GM18499 (cell line): ENCODE results near the gene GFI1B.
"Not testable (repeated sequence)": the region's sequence is repeated elsewhere in the genome, so short reads cannot be mapped to it uniquely, and the experiment has no call there.

Experiments
- ATAC-seq: cut with Tn5 transposase; IDR thresholded peaks from one replicate; pipeline ENCODE4 v1.9.1; 2021; ENCODE audit warnings: moderate number of reproducible peaks; ENCODE audit not compliant: insufficient read depth, unreplicated experiment

The GFI1B gene

DNA sequence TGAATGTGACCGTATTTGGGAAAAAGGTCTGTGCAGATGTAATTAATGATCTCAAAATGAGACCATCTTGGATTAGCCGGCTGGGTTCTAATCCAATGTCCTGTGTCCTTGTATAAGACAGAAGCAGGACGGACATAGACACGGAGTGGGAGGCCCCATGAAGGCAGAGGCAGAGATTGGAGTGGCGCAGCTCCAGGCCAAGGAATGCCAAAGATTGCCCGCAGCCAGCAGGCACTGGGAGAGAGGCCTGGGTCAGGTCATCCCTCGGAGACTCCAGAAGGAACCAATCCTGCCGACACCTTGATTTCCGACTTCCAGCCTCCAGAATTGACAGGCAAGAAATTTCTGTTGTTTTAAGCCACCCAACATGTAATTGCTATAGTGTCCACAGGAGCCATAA lies 13.0 kb upstream of the GFI1B start:
- ATAC-seq: no peak

DNA sequence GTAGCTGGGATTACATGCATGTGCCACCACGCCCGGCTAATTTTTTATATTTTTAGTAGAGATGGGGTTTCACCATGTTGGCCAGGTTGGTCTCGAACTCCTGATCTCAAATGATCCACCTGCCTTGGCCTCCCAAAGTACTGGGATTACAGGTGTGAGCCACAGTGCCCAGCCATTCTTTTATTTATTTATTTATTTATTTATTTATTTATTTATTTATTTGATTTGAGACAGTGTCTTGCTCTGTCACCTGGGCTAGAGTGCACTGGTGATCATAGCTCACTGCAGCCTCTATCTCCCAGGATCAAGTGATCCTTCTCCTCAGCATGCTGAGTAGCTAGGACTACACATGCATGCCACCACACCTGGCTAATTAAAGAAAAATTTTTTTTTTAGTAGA lies 10.6 kb upstream of the GFI1B start:
- not testable (repeated sequence) for ATAC-seq

DNA sequence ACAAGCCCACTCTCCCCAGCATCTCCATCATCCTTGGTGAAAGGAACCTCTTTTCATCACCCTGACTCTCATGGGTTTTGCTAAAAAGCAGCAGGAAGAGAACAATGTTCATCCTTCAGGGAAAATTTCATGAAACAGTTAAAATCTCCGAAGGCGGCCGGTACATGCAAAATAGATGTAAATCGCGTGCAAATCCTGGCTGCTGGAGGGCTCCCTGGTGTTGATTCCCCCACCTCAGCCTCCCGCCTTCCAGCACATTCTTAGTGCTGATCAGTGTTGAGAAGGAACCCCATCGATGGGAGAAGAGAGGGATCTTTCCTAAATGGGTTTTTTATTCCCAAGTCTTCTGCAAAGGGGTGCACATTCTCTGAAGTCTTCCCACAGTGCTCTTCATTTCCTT lies 8.7 kb upstream of the GFI1B start:
- no peak for ATAC-seq

DNA sequence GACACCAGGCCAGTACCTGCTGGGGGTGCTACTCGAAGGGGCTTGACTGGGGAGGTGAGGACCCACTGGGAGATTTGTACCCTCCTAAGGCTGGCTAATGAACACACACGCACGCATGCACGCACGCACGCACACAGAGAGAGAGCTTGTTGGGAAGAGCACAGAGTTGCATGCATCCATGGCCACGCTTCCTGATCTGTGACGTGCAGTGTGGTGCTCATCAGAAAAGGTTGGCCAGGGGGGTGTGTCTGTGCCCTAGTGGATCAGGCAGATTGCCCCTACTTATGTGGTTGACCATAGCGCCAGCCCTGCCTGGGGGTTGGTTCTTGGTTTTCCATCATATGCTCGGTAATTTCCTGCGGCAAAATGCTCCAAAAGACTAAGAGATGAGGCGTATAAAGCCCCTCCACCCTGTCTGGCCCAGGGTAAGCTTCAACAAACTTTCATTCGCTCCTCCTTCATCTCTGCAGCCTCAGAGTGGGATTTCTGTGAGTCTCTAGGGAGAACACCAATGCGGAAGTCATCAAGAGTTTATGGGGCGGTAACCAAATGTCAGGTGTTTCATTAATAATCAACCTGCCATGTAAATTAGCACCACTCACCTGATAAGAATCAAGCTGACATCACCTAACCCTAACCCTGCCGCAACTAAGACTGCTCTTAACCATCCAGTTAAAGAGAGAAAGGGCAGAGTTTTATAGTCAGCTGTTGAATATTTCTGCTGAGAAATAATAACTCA lies 8.0 kb upstream of the GFI1B start:
- ATAC-seq: no peak

DNA sequence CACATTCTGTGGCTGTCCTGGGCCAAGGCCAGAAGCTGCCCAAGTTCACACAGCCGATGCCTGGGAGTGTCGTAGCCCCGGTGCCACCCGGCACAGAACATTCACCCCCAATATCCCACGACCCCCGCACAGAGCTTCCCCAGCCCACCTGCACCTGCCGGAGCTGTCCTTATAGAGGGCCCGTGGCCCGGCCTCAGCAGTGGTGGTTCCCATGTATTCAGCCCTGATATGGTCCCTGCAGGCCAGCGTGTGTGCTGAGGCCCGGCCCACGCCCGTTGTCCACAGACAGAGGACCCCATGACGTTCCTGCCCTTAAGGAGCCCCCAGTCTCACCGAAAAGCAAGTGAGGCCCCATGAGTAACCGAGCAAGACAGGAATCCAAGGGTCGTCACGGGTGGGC lies 5.3 kb upstream of the GFI1B start:
- no peak for ATAC-seq

DNA sequence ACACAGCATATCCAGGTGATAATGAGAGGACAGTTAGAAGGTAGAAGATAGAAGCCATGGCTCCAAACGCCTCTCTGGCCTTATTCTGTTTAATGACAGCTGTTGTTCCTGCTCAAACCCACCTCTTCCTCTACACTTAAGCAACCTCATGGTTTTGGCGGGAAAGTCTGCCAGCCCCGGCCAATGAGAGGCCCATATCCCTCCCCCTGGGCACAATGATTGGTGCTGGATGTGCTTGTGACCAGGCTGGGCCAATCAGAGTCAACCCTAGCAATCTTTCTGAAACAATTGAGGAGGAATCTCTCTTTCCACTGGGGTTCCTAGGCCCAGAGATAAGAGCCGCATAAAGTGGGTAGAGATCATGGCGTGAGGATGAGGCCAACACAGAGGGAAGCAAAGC lies 4.8 kb upstream of the GFI1B start:
- ATAC-seq: no peak

DNA sequence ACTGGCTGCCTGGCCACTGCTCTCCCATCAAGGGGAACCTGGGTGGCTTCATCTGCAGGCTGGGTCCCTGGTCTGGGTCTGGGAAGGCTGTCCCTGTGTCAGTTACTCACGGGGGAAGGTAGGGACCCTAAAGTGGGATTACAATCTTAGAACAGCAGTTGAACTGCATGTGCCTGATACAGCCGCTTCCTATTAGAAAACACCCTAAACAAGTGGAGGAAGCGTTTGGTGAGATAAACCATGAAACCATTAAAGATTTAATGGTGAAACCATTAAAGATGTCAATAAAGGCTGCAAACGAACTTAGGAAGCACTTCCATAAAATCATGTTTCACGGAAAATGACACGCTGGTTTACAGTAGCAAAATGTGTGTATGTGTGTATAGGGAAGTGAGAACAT lies 2.5 kb upstream of the GFI1B start:
- no peak for ATAC-seq

DNA sequence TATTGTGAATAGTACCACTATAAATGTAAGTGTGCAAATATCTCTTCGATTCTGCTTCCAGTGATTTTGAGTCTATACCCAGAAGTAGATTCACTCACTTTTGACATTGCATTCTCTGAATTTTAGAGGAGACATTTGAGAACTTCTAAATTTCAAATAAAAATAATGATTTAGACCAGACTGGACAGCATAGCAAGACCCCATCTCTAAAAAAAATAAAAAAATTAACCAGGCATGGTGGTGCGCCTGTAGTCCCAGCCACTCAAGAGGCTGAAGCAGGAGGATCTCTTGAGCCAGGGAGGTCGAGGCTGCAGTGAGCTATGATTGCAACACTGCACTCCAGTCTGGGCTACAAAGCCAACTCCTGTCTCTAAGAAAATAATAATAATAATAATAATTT lies 1.9 kb upstream of the GFI1B start:
- no peak for ATAC-seq

DNA sequence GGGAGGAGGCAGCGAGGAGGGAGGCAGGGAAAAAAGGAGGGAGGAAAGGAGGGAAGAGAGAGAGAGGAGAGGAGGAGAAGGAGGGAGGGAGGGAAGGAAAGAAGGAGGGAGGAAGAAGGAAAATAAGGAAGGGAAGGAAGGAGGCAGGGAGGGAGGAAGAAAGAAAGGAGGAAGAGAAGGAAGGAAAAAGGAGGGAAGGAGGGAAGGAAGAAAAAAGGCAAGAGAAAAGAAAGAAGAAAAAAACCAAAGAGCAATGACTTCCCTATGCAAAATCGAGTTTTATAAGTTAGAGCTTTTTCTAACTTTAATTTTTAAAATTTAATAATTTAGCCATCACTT lies 413 bp upstream of the GFI1B start:
- no peak for ATAC-seq

DNA sequence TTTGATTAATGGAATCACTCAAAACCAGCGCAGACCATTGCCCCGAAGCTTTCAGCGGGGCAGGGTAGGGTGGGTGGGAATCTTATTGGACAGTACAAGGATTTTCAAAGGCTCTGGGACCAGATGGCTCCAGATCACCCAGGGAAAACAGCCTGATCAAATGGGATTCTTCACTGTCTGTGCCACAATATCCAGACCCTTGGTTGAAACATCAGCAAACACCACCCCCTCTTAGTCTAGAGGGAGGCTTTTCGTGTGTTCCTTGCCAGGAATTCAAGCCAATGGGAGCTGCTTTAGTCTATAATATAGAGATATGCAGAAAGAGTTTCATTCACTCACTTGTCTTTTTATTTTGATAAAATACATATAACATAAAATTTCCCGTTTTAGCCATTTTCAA lies 1.7 kb downstream of the GFI1B start:
- no peak for ATAC-seq

DNA sequence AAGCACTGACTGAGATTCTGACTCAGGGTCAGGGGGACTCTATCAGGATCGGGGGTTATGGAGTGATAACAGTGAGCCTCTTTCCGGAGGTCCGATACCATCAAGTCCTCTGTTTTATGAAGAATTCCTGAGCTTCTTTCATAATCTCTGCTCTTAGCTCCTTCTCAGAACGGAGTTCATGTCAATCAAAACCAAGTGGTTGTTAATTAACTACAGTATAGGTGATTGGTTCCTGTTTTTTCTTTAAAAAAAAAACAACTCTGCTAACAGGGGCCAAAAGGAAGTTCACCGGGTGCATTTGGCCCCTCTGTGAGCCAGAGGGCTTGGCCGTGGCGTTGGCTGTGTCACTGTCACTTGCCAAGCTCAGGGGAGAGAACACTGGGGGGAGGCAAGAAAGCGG lies 4.0 kb downstream of the GFI1B start:
- ATAC-seq: no peak

DNA sequence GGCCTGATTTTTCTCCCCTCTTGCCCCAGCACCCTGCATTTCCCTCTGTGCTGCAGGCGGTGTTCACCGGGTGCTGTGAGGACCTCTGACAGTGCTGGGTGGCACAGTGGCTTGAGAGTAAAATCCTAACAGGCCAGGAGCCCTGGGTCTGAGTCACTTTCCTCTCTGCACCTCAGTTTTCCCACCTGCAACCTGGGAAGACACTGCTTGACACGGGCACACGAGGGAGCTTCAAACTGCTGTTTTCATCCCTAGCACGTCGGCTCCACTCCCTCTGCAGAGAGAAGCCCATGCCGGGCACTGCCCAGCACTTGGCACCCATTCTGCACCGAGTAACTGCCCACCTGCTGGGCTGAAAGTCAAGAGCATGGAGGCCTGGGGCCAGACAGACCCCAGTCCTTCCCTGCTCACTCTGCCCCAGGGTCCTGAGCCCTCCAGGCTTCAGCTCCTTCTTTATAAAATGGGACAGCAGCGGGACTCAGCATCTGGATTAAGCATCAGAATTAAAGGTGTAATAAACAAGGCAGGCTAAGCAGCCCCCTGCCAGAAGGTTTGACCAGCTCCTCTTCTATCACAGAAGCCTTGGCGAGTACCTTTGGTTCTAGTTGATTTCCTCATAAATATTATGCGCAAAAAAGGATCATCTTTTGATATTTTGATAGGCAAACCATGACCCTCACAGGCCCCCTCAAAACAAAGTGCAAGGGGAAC lies 5.2 kb downstream of the GFI1B start:
- ATAC-seq: no peak

DNA sequence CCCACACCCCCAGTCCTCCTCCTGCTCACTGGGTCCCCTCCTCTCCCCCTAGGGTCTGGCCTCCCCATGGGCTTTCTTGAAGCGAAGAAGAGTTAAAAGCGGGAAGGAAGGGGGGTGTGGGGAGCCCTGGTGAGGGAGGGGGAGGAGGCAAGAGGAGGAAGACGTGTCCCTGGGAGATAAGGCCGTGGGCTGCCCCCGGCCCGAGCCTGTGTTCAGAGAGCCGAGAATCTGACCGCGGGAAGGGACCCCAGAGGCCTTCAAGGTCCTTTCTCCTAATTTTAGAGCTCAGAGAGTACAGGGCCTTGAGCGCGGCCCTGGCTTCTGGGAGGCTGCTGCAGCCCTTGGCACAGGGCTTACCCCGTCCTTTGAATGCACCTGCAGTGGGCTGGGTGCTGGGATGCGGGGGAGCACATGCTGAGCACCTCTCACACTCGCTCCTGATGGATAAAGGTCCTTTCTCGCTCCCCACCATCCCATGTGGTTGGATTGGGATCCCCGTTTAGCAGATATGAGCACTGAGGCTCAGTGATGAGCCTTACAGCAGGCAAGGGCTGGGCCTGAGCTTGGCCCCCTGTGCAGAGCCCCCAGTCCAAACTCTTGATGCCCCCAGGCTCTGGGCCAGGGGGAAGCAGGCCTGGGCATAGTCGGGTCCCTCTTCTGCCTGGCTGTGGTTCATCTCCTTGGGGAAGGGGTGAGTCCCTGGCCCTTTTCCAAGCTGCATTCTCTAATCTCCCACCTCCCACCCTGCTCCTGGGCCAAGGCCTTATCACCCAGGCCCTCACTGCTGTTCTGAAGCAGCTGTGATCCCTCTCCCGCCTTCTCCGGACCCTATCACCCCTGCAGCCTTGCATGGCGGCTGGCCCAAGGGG lies 5.9 kb downstream of the GFI1B start:
- ATAC-seq: no peak

DNA sequence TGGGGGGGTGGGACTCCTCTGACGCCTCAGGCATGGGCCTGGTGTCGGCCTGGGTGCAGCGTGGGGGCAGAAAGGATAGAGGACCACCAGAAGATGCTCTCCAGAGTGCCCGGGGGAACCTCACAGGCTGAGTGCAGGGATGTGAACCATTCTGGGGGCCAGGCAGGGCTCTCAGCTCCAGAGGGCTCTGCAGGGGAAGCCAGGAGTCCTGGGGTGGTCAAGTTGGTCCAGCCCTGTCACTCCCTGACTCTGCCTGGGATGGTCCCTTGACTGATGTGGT lies 6.5 kb downstream of the GFI1B start:
- no peak for ATAC-seq

DNA sequence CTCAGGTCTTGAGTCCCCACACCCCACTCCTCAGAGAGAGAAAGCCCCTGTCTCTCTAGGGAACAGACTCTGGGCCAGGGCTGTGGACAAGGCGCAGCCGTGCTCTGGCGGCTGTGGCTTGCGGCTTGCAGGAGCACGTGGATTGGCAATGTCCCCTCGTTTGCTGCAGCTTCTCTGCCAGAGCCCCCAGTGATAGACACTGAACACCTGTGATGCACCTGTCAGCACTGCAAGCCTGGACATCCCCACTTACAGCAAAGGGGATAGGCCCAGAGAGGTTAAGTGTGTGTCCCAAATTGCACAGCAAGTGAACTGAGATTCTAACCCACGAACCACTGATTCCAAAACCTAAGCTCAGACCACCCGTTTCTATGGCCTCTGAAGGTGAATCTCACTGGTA lies 7.0 kb downstream of the GFI1B start:
- ATAC-seq: no peak

DNA sequence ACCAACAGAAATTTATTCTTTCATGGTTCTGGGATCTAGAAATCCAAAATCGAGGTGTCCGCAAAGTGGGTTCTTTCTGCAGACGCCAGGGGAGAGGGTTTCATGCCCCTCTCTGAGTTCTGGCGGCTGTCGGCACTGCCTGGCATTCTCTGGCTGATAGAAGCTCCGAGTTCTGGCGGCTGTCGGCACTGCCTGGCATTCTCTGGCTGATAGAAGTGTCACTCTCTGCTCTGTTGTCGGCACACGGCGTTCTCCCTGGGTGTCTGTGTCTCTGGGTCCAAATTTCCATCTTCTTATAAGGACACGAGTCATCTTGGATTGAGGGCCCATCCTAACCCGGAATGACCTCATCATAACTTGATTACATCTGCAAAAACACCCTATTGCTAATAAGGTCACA lies 7.6 kb downstream of the GFI1B start:
- ATAC-seq: no peak

DNA sequence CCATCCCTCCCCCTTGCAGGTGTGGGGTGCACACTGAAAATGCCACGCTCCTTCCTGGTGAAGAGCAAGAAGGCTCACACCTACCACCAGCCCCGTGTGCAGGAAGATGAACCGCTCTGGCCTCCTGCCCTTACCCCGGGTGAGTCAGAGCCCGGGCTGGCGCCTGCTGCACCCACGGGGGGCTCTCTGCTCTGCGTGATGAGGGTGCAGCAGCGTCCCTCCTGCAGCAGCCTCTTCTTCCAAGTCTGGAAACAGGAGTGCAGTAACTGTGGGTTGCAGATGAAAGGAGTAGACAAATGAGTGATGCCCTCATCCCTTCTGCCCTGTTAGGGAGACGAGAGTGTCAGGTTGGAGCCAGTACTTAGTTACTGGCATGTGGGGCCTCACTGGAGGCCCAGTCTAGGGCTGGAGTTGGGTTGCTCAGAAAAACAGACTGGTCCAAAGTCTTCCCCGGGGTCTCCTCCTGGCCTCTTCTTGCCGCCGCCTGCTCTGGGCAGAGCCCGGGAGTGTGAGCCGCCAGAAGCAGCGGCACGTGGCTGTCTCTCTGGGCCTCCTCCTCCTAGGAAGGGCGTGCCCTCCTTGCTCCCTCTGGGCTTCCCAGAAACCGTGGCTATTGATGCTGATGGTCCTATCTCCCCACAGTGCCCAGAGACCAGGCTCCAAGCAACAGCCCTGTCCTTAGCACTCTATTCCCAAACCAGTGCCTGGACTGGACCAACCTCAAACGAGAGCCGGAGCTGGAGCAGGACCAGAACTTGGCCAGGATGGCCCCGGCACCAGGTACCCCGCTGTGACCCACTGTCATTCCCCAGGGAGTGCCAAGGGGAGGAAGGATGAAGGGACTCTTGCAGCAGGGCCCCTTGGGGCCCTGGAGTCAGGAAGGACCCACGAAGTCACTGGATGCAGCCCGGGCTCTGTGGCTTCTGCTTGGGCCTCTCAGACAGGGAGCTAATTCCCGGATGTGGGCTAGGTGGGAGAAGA lies 8.4 kb downstream of the GFI1B start:
- no peak for ATAC-seq

DNA sequence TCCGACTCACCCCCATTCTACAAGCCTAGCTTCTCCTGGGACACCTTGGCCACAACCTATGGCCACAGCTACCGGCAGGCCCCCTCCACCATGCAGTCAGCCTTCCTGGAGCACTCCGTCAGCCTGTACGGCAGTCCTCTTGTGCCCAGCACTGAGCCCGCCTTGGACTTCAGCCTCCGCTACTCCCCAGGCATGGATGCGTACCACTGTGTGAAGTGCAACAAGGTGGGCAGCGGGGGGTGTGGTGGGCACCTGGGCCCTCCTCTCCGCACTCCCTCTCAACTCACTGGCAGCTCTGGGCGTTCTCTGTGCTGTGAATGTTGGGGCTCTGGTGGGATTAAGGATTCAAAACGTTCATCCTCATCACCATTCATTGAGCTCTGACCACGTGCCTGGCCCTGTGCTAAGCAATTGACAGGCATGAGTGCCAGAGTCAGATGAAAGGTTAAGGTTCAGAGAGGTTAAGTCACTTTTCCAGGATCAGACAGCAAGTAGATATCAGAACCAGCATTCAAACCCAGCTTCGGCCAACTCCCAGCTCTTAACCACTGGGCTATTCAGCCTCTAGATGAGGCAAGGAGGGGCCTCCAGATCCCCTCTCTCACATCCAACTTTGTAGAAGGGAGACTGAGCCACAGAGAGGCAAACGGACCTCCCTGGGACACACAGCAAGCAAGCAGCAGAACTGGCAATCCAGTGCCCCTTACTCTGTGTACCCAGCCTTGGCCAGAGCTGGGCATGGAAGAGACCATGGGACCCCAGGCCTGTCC lies 9.9 kb downstream of the GFI1B start:
- no peak for ATAC-seq

DNA sequence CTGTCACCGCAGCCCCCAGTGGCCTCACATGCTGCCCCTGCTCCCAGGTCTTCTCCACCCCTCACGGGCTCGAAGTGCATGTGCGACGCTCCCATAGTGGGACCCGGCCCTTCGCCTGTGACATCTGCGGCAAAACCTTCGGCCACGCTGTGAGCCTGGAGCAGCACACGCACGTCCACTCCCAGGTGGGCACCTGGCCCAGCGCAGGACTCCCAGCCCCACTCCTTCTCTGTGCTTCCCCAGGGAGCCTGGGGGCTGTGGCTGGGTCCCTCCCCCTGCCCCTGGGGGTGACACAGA lies 10.5 kb downstream of the GFI1B start:
- ATAC-seq: no peak

DNA sequence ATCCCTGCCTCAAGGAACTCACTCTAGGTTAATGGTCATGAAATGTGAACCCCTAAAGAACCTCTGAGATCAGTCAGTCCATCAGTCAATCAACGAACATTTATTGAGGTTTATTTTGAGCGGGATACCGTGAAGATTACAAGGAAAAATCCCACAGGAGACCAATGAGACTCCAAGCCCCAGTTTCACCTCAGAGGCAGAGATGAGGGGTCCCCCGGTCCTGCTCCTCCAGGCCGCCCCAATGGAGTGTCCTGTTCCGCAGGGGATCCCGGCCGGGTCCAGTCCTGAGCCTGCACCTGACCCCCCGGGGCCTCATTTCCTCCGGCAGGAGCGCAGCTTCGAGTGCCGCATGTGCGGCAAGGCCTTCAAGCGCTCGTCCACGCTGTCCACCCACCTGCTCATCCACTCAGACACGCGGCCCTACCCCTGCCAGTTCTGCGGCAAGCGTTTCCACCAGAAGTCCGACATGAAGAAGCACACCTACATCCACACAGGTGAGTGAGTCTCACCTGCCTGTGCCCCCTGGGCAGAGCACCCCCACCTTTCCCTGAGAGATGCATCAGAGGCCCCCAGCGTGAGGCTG lies 11.0 kb downstream of the GFI1B start:
- no peak for ATAC-seq
